Endothelial cell of umbilical vein (primary cell): ENCODE results near the gene TEDC1.

ENCODE experiments used
- CTCF ChIP-seq, 2 donors: IDR thresholded peaks; 1 replicate in 1 of 2; 2 replicates in 1 of 2; pipeline ENCODE4 v1.5.1; 2011; ENCODE audit warnings: low read length in 2 of 2, mild to moderate bottlenecking in 2 of 2, moderate library complexity in 2 of 2, control low read depth in 1 of 2, inconsistent platforms in 1 of 2, low read depth in 1 of 2; ENCODE audit not compliant: insufficient read depth in 1 of 2; ENCODE audit errors: extremely low read depth in 1 of 2
- EZH2 ChIP-seq: IDR thresholded peaks from 2 replicates; pipeline ENCODE4 v1.6.1; 2012; ENCODE audit warnings: borderline replicate concordance, low read depth, mild to moderate bottlenecking, moderate library complexity, low read length, inconsistent platforms; ENCODE audit not compliant: severe bottlenecking
- JUN ChIP-seq: IDR thresholded peaks from 2 replicates; pipeline ENCODE4 v1.6.1; 2011; ENCODE audit warnings: borderline replicate concordance, low read depth; ENCODE audit not compliant: insufficient read length, insufficient read depth
- POLR2A ChIP-seq: IDR thresholded peaks from 2 replicates; pipeline ENCODE4 v1.6.1; 2012; ENCODE audit warnings: low read depth, mild to moderate bottlenecking, control low read depth, low read length
- POLR2AphosphoS5 ChIP-seq: IDR thresholded peaks from 2 replicates; pipeline ENCODE4 v1.6.1; 2012; ENCODE audit warnings: low read depth, mild to moderate bottlenecking, control low read depth, low read length, moderate library complexity; ENCODE audit not compliant: insufficient read depth

- TF ChIP-seq CTCF (IDR thresholded peaks at IDR 0.05; ENCODE audit: extremely low read depth in 1 of 2, insufficient read depth in 1 of 2, low read depth in 1 of 2, low read length in 2 of 2), result no peak
- TF ChIP-seq EZH2, result no peak
- no peak for TF ChIP-seq JUN
- no peak for TF ChIP-seq POLR2A
- no peak for TF ChIP-seq POLR2AphosphoS5
Observed at GRCh38 chr14:105533811-105534498, 42.9 kb downstream of the TEDC1 start.
